Mammary epithelial cell (primary cell): ENCODE results near the gene DEDD.

ENCODE experiments used
- EZH2 ChIP-seq: IDR thresholded peaks from 2 replicates; pipeline ENCODE4 v1.6.1; 2012; ENCODE audit warnings: low read length, inconsistent platforms, borderline replicate concordance
- TF ChIP-seq, protein P1 (sequence below), 2 donors: IDR thresholded peaks in 1 of 2; conservative IDR thresholded peaks in 1 of 2; 2 replicates each; pipeline ENCODE4 v1.5.1; 2011 to 2012; ENCODE audit warnings: inconsistent platforms in 2 of 2, low read length in 2 of 2, mild to moderate bottlenecking in 2 of 2, control low read depth in 1 of 2, low read depth in 1 of 2; ENCODE audit not compliant: insufficient read depth in 1 of 2; ENCODE audit errors: extremely low read depth in 1 of 2

DNA sequence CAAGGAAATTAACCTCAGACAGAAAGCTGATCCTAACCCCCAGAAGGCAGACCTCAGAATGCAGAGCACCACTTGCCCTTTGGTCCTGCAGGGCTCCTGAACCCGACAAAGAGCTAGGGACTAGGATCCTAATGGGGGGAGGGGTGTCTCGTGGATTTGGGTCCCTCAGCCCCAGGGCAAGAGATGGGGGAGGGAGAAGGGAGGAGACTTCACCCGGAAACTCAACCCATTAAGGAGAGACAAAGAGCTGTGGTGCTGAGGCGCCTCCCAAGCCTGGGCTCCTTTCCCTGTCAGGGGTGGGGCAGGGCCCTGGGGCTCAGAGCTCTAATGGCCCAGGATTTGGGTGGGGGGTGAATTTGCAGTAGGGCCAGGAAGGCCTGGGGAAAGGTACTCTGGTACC is 46.0 kb downstream of the DEDD start:
- TF ChIP-seq, protein P1, sequence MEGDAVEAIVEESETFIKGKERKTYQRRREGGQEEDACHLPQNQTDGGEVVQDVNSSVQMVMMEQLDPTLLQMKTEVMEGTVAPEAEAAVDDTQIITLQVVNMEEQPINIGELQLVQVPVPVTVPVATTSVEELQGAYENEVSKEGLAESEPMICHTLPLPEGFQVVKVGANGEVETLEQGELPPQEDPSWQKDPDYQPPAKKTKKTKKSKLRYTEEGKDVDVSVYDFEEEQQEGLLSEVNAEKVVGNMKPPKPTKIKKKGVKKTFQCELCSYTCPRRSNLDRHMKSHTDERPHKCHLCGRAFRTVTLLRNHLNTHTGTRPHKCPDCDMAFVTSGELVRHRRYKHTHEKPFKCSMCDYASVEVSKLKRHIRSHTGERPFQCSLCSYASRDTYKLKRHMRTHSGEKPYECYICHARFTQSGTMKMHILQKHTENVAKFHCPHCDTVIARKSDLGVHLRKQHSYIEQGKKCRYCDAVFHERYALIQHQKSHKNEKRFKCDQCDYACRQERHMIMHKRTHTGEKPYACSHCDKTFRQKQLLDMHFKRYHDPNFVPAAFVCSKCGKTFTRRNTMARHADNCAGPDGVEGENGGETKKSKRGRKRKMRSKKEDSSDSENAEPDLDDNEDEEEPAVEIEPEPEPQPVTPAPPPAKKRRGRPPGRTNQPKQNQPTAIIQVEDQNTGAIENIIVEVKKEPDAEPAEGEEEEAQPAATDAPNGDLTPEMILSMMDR (conservative IDR thresholded peaks at IDR 0.05 in 1 of 2, IDR thresholded peaks at IDR 0.05 in 1 of 2; ENCODE audit: extremely low read depth in 1 of 2, insufficient read depth in 1 of 2, low read depth in 1 of 2, low read length in 2 of 2) = no peak
- no peak for TF ChIP-seq EZH2
